Retinal pigment epithelial cell (primary cell): Measurements from ENCODE around the gene DRD2.
A peak's percentile ranks its signal among the peaks of the same experiment; 100 is the strongest.

ENCODE experiments used
- DNase-seq: peaks from one replicate; pipeline ENCODE4 v3.0.0-alpha.2; 2010; ENCODE audit warnings: low read depth
- H3K4me3 ChIP-seq: 2 replicates; pipeline ENCODE4 v1.5.1; 2011; ENCODE audit warnings: mild to moderate bottlenecking, low read length, control low read depth, moderate library complexity
- TF ChIP-seq, protein P1 (sequence below): conservative IDR thresholded peaks from 2 replicates; pipeline ENCODE4 v1.5.1; 2011; ENCODE audit warnings: low read depth, low read length, control low read depth, inconsistent platforms

DRD2 gene

DNA sequence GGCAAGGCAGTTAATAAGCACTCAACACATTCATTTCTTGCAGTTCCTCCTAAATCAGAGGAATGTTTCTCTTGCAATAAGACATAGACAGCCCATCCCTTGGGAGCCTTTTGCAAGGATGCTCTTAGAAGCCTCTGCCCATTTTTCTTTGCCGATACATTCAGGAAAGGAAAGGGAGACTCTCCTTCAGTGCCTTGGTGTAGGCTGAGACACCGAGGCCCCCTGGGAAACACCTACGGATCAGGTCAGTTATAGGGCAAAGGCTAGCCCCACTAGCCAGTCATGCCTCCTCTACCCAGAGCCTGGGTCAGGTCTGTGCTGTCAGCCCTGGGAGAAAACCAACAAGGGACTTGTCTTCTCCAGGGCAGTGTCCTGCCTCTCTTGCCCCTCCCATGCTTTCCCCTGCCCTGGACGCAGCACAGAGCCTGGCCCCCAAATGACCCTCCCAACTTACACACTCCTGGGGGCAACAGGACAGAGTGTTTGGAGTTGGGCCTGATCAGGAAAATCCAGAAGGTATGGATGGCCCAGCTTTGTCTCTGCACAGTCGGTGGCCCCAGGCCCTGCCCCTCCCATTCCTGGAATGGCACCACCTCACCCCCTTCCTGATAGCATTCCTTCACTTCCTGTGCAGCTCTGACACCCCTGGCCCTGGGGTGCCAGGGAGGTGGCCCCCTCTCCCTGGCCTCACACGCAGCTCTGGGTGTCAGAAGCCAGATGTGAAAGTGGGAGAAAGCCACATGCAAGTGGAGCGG is 69.3 kb downstream of the DRD2 start:
- TF ChIP-seq, protein P1, sequence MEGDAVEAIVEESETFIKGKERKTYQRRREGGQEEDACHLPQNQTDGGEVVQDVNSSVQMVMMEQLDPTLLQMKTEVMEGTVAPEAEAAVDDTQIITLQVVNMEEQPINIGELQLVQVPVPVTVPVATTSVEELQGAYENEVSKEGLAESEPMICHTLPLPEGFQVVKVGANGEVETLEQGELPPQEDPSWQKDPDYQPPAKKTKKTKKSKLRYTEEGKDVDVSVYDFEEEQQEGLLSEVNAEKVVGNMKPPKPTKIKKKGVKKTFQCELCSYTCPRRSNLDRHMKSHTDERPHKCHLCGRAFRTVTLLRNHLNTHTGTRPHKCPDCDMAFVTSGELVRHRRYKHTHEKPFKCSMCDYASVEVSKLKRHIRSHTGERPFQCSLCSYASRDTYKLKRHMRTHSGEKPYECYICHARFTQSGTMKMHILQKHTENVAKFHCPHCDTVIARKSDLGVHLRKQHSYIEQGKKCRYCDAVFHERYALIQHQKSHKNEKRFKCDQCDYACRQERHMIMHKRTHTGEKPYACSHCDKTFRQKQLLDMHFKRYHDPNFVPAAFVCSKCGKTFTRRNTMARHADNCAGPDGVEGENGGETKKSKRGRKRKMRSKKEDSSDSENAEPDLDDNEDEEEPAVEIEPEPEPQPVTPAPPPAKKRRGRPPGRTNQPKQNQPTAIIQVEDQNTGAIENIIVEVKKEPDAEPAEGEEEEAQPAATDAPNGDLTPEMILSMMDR: no peak
- no peak overlapping the region for H3K4me3 ChIP-seq
- no peak for DNase-seq

DNA sequence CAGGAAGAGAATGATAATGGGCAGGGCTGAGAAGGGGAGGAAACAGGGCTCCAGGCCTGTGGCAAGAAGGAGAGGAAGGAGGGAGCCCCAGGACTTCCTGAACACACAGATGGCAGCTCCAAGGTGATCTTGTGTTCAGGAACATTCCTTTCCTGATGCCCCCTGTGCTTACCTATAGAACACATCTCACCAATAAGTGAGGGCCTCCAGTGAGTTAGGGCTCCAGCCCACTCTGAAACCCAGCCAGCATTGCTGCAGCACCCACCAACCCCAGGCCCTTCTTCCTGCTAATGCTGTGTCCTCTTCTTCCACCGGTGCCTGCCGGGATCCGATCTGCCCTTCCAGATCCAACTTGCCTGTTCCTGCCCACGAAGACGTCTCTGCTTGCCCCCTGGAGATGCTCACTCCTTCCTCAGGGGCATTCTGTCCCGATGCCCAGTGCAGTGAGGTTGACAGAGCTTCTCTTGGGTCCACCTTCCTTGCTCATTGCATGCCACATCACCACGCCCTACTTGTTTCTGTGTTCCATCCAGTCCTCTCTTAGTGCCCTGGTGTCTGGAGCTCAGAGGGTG is 70.3 kb downstream of the DRD2 start:
- TF ChIP-seq, protein P1: no peak
- no peak overlapping the region for H3K4me3 ChIP-seq

DNA sequence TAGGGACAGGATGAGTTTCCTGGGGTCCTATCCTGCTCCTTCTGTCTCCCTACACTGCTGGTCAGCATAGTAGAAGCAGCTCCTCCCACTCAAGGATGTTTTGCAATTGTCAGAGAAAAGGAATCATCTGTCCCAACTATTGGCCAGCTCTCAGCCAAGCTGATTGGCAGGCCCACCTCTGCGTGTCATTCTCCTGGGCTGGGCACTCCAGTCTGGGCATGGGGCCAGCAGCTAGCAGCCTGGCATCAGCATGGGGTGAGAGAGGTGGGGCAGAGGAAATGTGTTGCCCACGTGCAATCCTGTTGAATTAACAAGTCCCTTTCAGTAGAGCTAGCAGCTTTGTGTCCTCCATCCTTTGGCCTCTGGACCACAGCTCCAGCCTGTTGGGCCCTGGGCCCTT is 73.5 kb downstream of the DRD2 start:
- no peak overlapping the region for H3K4me3 ChIP-seq
- DNase-seq: peak; percentile 34
- TF ChIP-seq, protein P1: no peak

More for the DNA sequence above, 70.3 kb downstream of the DRD2 start:
- DNase-seq: no peak

DNA sequence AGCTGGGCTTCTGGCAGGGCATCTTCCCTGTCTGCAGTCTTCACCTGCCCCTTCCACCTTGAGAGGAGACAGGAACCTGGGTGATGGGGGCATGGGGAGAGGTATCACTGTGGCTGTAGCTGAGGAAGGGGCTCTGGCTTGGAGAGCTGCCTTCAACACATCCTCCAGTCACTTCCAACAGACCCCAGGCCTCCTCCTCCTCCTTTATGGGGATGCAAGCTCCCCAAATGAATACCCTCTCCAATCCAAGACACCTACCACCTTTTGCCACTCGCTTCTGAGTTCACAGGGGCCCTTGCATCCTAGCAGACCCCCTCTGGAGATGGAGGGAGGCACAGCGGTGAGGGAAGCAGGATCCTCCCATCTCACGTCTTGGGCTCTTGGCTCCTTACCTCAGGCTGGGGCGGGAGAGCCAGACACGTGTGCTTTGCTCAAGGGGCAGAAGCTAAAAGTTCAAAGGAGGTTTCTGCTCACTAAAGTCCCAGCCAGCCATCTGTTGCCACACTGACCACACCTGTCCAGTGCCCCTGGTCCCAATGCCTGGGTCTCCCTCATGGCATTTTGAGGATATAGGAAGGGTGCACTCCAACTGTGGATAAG is 74.5 kb downstream of the DRD2 start:
- DNase-seq: no peak
- TF ChIP-seq, protein P1: no peak
- H3K4me3 ChIP-seq: no peak overlapping the region

DNA sequence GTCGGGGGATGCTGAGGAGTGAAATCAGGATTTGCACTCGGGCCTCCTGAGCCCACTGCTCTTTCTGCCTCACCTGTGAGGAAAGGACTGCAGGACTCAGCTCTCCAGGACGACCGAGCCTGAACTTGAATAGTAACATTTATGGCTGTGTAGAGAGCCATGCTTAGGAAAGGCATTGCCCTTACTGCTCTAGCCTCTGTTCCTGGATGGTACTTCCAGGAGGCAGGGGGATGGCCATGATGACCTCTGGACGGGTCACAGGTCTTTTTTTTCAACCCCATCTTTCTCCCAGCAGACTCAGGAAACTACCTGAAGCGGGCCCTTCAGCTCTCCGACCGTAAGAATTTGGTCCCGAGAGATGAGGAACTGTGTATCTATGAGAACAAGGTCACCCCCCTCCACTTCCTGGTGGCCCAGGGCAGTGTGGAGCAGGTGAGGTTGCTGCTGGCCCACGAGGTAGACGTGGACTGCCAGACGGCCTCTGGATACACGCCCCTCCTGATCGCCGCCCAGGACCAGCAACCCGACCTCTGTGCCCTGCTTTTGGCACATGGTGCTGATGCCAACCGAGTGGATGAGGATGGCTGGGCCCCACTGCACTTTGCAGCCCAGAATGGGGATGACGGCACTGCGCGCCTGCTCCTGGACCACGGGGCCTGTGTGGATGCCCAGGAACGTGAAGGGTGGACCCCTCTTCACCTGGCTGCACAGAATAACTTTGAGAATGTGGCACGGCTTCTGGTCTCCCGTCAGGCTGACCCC is 76.3 kb downstream of the DRD2 start:
- H3K4me3 ChIP-seq: no peak overlapping the region
- no peak for DNase-seq
- TF ChIP-seq, protein P1: no peak

DNA sequence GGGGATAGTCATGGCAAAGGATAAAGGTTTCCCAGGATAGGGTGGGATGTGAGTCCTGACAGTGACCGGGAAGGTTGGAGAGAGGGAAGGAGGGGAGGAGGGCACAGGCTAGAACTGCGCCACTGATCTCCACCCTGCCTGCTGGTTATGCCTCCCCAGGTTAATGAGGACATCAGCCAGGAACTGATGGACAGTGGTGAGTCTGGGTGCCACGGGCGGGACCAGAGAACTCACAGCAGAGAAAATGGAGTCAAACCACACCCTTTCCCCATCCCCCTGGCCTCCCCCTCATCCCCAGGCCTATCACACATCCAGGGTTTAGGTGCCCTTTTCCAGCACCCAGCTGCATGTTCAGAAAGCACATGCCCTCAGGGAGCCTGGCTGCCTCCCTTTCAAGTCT is 77.4 kb downstream of the DRD2 start:
- no peak for DNase-seq
- no peak overlapping the region for H3K4me3 ChIP-seq
- TF ChIP-seq, protein P1: no peak
